HL-60/S4 (cell line): Measurements from ENCODE around the gene VIPR2.
"Not testable (repeated sequence)": the region's sequence is repeated elsewhere in the genome, so short reads cannot be mapped to it uniquely, and the experiment has no call there.

Experiments used
- in situ Hi-C: fragments of 300-500 bp; cut with MboI; formaldehyde crosslinking; loops from 2 replicates; pipeline ENCODE4 v1.14.3; 2022; ENCODE audit warnings: low sequenced_read_pairs

VIPR2 gene

GRCh38 chr7:159140170-159140910, 4.3 kb downstream of the VIPR2 start:
- in situ Hi-C loops: no loop called here

- in situ Hi-C loops: no loop called here
Observed at GRCh38 chr7:159139639-159140038, 5.0 kb downstream of the VIPR2 start.

GRCh38 chr7:159139202-159139601, 5.5 kb downstream of the VIPR2 start:
- in situ Hi-C loops: no loop called here

- in situ Hi-C loops: no loop called here
Observed at GRCh38 chr7:159138508-159138907, 6.2 kb downstream of the VIPR2 start.

- in situ Hi-C loops: no loop called here
Observed at GRCh38 chr7:159137906-159138305, 6.8 kb downstream of the VIPR2 start.

GRCh38 chr7:159136846-159137245, 7.8 kb downstream of the VIPR2 start:
- in situ Hi-C loops: no loop called here

- in situ Hi-C loops: no loop called here
Observed at GRCh38 chr7:159136442-159136841, 8.2 kb downstream of the VIPR2 start.

GRCh38 chr7:159136013-159136412, 8.7 kb downstream of the VIPR2 start:
- in situ Hi-C loops: no loop called here

- in situ Hi-C loops: not testable (repeated sequence)
Observed at GRCh38 chr7:159132670-159133443, 11.8 kb downstream of the VIPR2 start.

GRCh38 chr7:159130820-159131219, 13.8 kb downstream of the VIPR2 start:
- in situ Hi-C loops: no loop called here

- in situ Hi-C loops: no loop called here
Observed at GRCh38 chr7:159130199-159130775, 14.4 kb downstream of the VIPR2 start.

GRCh38 chr7:159128767-159129166, 15.9 kb downstream of the VIPR2 start:
- in situ Hi-C loops: no loop called here

- in situ Hi-C loops: no loop called here
Observed at GRCh38 chr7:159127691-159128642, 16.7 kb downstream of the VIPR2 start.

GRCh38 chr7:159126311-159127260, 18.1 kb downstream of the VIPR2 start:
- in situ Hi-C loops: no loop called here

GRCh38 chr7:159125955-159126270, 18.8 kb downstream of the VIPR2 start:
- in situ Hi-C loops: no loop called here

- in situ Hi-C loops: no loop called here
Observed at GRCh38 chr7:159125104-159125954, 19.3 kb downstream of the VIPR2 start.

GRCh38 chr7:159123793-159124192, 20.9 kb downstream of the VIPR2 start:
- in situ Hi-C loops: not testable (repeated sequence)

GRCh38 chr7:159123294-159123693, 21.4 kb downstream of the VIPR2 start:
- in situ Hi-C loops: not testable (repeated sequence)

- in situ Hi-C loops: no loop called here
Observed at GRCh38 chr7:159122276-159122675, 22.4 kb downstream of the VIPR2 start.
